ENCODE measurements around the gene RNGTT.
"Not testable (repeated sequence)": the region's sequence is repeated elsewhere in the genome, so short reads cannot be mapped to it uniquely, and the experiment has no call there.

Gene RNGTT

GRCh38 chr6:88807622-88808021, 155.8 kb downstream of the RNGTT start:
- H3K36me3 Mint-ChIP-seq (ENCODE audit: low read depth), result peaks cover 32% of the 10 kb centered on the region
- H3K27ac Mint-ChIP-seq, result no peak overlapping the region
- no peaks in the 10 kb centered on the region for H3K27me3 Mint-ChIP-seq (ENCODE audit: low read depth)
- peaks cover 13% of the 10 kb centered on the region for H3K4me1 Mint-ChIP-seq (ENCODE audit: low read depth)
- H3K4me3 Mint-ChIP-seq, result no peak overlapping the region
- H3K9me3 Mint-ChIP-seq, result peaks cover 25% of the 10 kb centered on the region

- no peaks in the 10 kb centered on the region for H3K27me3 Mint-ChIP-seq (ENCODE audit: low read depth)
- no peak overlapping the region for H3K27ac Mint-ChIP-seq
- H3K9me3 Mint-ChIP-seq, result peaks cover 25% of the 10 kb centered on the region
- H3K36me3 Mint-ChIP-seq (ENCODE audit: low read depth), result peaks cover 36% of the 10 kb centered on the region
- peaks cover 16% of the 10 kb centered on the region for H3K4me1 Mint-ChIP-seq (ENCODE audit: low read depth)
- no peak overlapping the region for H3K4me3 Mint-ChIP-seq
Measured at GRCh38 chr6:88806728-88807127, 156.7 kb downstream of the RNGTT start.

GRCh38 chr6:88804701-88805100, 158.7 kb downstream of the RNGTT start:
- H3K36me3 Mint-ChIP-seq (ENCODE audit: low read depth), result peaks cover 45% of the 10 kb centered on the region
- H3K27me3 Mint-ChIP-seq (ENCODE audit: low read depth), result no peaks in the 10 kb centered on the region
- no peak overlapping the region for H3K27ac Mint-ChIP-seq
- peaks cover 17% of the 10 kb centered on the region for H3K4me1 Mint-ChIP-seq (ENCODE audit: low read depth)
- peaks cover 25% of the 10 kb centered on the region for H3K9me3 Mint-ChIP-seq
- no peak overlapping the region for H3K4me3 Mint-ChIP-seq

GRCh38 chr6:88785478-88785877, 177.9 kb downstream of the RNGTT start:
- H3K27ac Mint-ChIP-seq, result no peak overlapping the region
- no peaks in the 10 kb centered on the region for H3K27me3 Mint-ChIP-seq (ENCODE audit: low read depth)
- H3K4me3 Mint-ChIP-seq, result no peak overlapping the region
- H3K9me3 Mint-ChIP-seq, result no peaks in the 10 kb centered on the region
- peaks cover 2% of the 10 kb centered on the region for H3K4me1 Mint-ChIP-seq (ENCODE audit: low read depth)
- peaks cover 2% of the 10 kb centered on the region for H3K36me3 Mint-ChIP-seq (ENCODE audit: low read depth)

- H3K4me1 Mint-ChIP-seq (ENCODE audit: low read depth), result peaks cover 1% of the 10 kb centered on the region
- no peak overlapping the region for H3K4me3 Mint-ChIP-seq
- no peaks in the 10 kb centered on the region for H3K27me3 Mint-ChIP-seq (ENCODE audit: low read depth)
- H3K36me3 Mint-ChIP-seq (ENCODE audit: low read depth), result peaks cover 12% of the 10 kb centered on the region
- peaks cover 11% of the 10 kb centered on the region for H3K9me3 Mint-ChIP-seq
- no peak overlapping the region for H3K27ac Mint-ChIP-seq
Measured at GRCh38 chr6:88780714-88781389, 182.6 kb downstream of the RNGTT start.

GRCh38 chr6:88775866-88776571, 187.4 kb downstream of the RNGTT start:
- Mint-ChIP-seq H3K27me3 (ENCODE audit: low read depth) (no peaks in the 10 kb centered on the region), H3K27ac (no peak overlapping the region), H3K4me1 (ENCODE audit: low read depth) (peaks cover 1% of the 10 kb centered on the region), H3K4me3 (no peak overlapping the region), H3K9me3 (peaks cover 11% of the 10 kb centered on the region), H3K36me3 (ENCODE audit: low read depth) (peaks cover 15% of the 10 kb centered on the region)

- H3K4me1 Mint-ChIP-seq (ENCODE audit: low read depth); H3K27ac Mint-ChIP-seq; H3K4me3 Mint-ChIP-seq; H3K36me3 Mint-ChIP-seq (ENCODE audit: low read depth); H3K27me3 Mint-ChIP-seq (ENCODE audit: low read depth); H3K9me3 Mint-ChIP-seq: not testable (repeated sequence)
Measured at GRCh38 chr6:88768114-88768513, 195.3 kb downstream of the RNGTT start.

GRCh38 chr6:88764081-88764480, 199.3 kb downstream of the RNGTT start:
- no peaks in the 10 kb centered on the region for H3K9me3 Mint-ChIP-seq
- no peaks in the 10 kb centered on the region for H3K27me3 Mint-ChIP-seq (ENCODE audit: low read depth)
- no peak overlapping the region for H3K27ac Mint-ChIP-seq
- H3K4me3 Mint-ChIP-seq, result no peak overlapping the region
- peaks cover 4% of the 10 kb centered on the region for H3K4me1 Mint-ChIP-seq (ENCODE audit: low read depth)
- peaks cover 11% of the 10 kb centered on the region for H3K36me3 Mint-ChIP-seq (ENCODE audit: low read depth)

GRCh38 chr6:88763160-88763559, 200.3 kb downstream of the RNGTT start:
- H3K27ac Mint-ChIP-seq, result no peak overlapping the region
- H3K4me3 Mint-ChIP-seq, result no peak overlapping the region
- peaks cover 15% of the 10 kb centered on the region for H3K36me3 Mint-ChIP-seq (ENCODE audit: low read depth)
- H3K9me3 Mint-ChIP-seq, result no peaks in the 10 kb centered on the region
- H3K4me1 Mint-ChIP-seq (ENCODE audit: low read depth), result peaks cover 4% of the 10 kb centered on the region
- no peaks in the 10 kb centered on the region for H3K27me3 Mint-ChIP-seq (ENCODE audit: low read depth)

GRCh38 chr6:88761237-88762031, 202.0 kb downstream of the RNGTT start:
- Mint-ChIP-seq H3K27me3 (ENCODE audit: low read depth) (no peaks in the 10 kb centered on the region), H3K9me3 (no peaks in the 10 kb centered on the region), H3K36me3 (ENCODE audit: low read depth) (peaks cover 15% of the 10 kb centered on the region), H3K4me1 (ENCODE audit: low read depth) (peaks cover 4% of the 10 kb centered on the region), H3K4me3 (no peak overlapping the region), H3K27ac (no peak overlapping the region)

- peaks cover 18% of the 10 kb centered on the region for H3K36me3 Mint-ChIP-seq (ENCODE audit: low read depth)
- H3K27ac Mint-ChIP-seq, result no peak overlapping the region
Measured at GRCh38 chr6:88760091-88760490, 203.3 kb downstream of the RNGTT start.

GRCh38 chr6:88750936-88751335, 212.5 kb downstream of the RNGTT start:
- Mint-ChIP-seq H3K36me3 (ENCODE audit: low read depth) (peaks cover 8% of the 10 kb centered on the region), H3K4me3 (no peak overlapping the region), H3K9me3 (peaks cover 8% of the 10 kb centered on the region), H3K4me1 (ENCODE audit: low read depth) (peaks cover 2% of the 10 kb centered on the region), H3K27me3 (ENCODE audit: low read depth) (no peaks in the 10 kb centered on the region), H3K27ac (no peak overlapping the region)

More at GRCh38 chr6:88760091-88760490, 203.3 kb downstream of the RNGTT start:
- H3K9me3 Mint-ChIP-seq, result peaks cover 4% of the 10 kb centered on the region
- H3K27me3 Mint-ChIP-seq (ENCODE audit: low read depth), result no peaks in the 10 kb centered on the region
- peaks cover 2% of the 10 kb centered on the region for H3K4me1 Mint-ChIP-seq (ENCODE audit: low read depth)
- H3K4me3 Mint-ChIP-seq, result no peak overlapping the region

GRCh38 chr6:88749849-88750248, 213.6 kb downstream of the RNGTT start:
- no peaks in the 10 kb centered on the region for H3K27me3 Mint-ChIP-seq (ENCODE audit: low read depth)
- peaks cover under 1% of the 10 kb centered on the region for H3K4me1 Mint-ChIP-seq (ENCODE audit: low read depth)
- no peak overlapping the region for H3K27ac Mint-ChIP-seq
- peaks cover 1% of the 10 kb centered on the region for H3K36me3 Mint-ChIP-seq (ENCODE audit: low read depth)
- H3K9me3 Mint-ChIP-seq, result peaks cover 2% of the 10 kb centered on the region
- no peak overlapping the region for H3K4me3 Mint-ChIP-seq

GRCh38 chr6:88748141-88748540, 215.3 kb downstream of the RNGTT start:
- no peaks in the 10 kb centered on the region for H3K36me3 Mint-ChIP-seq (ENCODE audit: low read depth)
- no peak overlapping the region for H3K4me3 Mint-ChIP-seq
- H3K27me3 Mint-ChIP-seq (ENCODE audit: low read depth), result no peaks in the 10 kb centered on the region
- H3K9me3 Mint-ChIP-seq, result no peaks in the 10 kb centered on the region
- no peak overlapping the region for H3K27ac Mint-ChIP-seq
- no peaks in the 10 kb centered on the region for H3K4me1 Mint-ChIP-seq (ENCODE audit: low read depth)

GRCh38 chr6:88741939-88742338, 221.5 kb downstream of the RNGTT start:
- Mint-ChIP-seq H3K4me1 (ENCODE audit: low read depth) (no peaks in the 10 kb centered on the region), H3K4me3 (no peak overlapping the region), H3K27me3 (ENCODE audit: low read depth) (no peaks in the 10 kb centered on the region), H3K27ac (no peak overlapping the region), H3K9me3 (peaks cover 8% of the 10 kb centered on the region), H3K36me3 (ENCODE audit: low read depth) (peaks cover 5% of the 10 kb centered on the region)

Data from T-helper 1 cell treated with Interleukin-12 subunit alpha and Interleukin-12 subunit beta and Interleukin-4 antibody, amounts not matched to agents 30 μg/mL and 1 μg/mL, for 36 hours (primary cell).